HFF-Myc (cell line): ENCODE measurements around the gene RGS6.

Source experiments
- DNase-seq: peaks from one replicate; pipeline ENCODE4 v3.0.0-alpha.2; 2011; ENCODE audit warnings: low read depth; ENCODE audit errors: extremely low read depth
- H3K4me3 ChIP-seq: replicated peaks from 2 replicates; pipeline ENCODE4 v1.5.1; 2011; ENCODE audit warnings: low read depth, mild to moderate bottlenecking, control low read depth, low read length
- TF ChIP-seq, protein P1 (sequence below): IDR thresholded peaks from 2 replicates; pipeline ENCODE4 v1.5.1; 2012; ENCODE audit warnings: mild to moderate bottlenecking, low read depth, low read length, control low read depth; ENCODE audit errors: missing control alignments

RGS6 gene

GRCh38 chr14:72275242-72275641 is 343.0 kb downstream of the RGS6 start:
- no peak for DNase-seq
- no peak overlapping the region for H3K4me3 ChIP-seq
- TF ChIP-seq, protein P1, sequence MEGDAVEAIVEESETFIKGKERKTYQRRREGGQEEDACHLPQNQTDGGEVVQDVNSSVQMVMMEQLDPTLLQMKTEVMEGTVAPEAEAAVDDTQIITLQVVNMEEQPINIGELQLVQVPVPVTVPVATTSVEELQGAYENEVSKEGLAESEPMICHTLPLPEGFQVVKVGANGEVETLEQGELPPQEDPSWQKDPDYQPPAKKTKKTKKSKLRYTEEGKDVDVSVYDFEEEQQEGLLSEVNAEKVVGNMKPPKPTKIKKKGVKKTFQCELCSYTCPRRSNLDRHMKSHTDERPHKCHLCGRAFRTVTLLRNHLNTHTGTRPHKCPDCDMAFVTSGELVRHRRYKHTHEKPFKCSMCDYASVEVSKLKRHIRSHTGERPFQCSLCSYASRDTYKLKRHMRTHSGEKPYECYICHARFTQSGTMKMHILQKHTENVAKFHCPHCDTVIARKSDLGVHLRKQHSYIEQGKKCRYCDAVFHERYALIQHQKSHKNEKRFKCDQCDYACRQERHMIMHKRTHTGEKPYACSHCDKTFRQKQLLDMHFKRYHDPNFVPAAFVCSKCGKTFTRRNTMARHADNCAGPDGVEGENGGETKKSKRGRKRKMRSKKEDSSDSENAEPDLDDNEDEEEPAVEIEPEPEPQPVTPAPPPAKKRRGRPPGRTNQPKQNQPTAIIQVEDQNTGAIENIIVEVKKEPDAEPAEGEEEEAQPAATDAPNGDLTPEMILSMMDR: no peak

DNA sequence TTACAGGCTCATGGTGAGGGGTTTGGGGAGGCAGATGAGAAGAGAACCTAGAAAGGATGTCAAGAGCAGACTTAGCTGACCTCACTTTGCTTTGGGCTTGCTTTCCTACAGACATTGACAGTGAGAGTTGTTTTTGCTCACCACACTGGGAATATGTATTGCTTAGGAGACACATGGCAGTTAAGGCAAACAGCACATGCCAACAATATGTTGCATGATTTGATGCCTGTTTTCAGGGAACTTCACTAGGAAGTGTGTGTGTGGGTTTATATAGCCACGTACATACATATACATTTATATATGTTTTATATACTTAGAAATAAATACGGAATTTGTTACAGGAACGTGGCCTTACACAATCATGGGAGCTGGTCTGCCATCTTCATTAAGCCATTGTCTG is 346.1 kb downstream of the RGS6 start:
- no peak for DNase-seq
- TF ChIP-seq, protein P1: no peak
- H3K4me3 ChIP-seq: no peak overlapping the region

- TF ChIP-seq, protein P1: no peak
- no peak for DNase-seq
- H3K4me3 ChIP-seq: no peak overlapping the region
These were observed 351.9 kb downstream of the RGS6 start for GRCh38 chr14:72284176-72284575.

DNA sequence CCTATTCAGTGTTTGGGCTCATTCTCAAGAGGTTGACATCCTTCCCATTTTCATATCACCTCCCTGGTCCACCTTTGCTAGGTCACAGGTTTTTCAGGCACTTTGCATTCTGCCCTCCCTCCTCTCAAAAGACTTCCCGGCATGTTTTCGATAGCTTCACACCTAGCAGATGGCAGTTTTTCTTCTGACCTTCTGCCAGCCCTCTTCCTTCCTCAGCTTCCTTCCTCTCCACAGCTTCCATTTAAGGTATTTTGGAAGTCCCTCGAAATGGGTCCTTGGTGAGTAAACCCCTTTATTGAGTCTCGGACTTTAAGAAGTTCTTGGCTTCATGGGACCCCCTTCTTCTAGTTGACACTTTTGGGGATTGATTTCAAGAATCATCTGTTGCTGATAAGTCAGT is 358.0 kb downstream of the RGS6 start:
- H3K4me3 ChIP-seq: no peak overlapping the region
- TF ChIP-seq, protein P1: no peak
- no peak for DNase-seq

GRCh38 chr14:72291908-72292688 is 359.9 kb downstream of the RGS6 start:
- DNase-seq: peak; percentile 1
- no peak overlapping the region for H3K4me3 ChIP-seq
- TF ChIP-seq, protein P1: peak; percentile 68

DNA sequence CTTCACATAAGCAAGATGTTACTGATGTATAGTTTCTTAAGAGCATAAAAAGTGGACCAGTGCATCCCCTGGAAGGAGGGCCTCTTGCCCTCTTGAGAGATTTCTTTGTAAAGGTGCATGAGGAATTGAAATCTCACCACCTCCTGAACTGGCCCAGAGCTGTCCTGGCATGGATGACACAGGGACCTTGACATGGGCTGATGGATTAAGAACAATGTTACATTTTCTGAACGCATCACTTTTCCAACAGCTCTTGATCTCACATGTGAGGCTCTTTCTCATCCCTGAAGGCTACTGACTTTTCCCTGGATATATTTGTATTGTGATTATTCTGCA is 360.4 kb downstream of the RGS6 start:
- TF ChIP-seq, protein P1: no peak
- no peak overlapping the region for H3K4me3 ChIP-seq
- no peak for DNase-seq

DNA sequence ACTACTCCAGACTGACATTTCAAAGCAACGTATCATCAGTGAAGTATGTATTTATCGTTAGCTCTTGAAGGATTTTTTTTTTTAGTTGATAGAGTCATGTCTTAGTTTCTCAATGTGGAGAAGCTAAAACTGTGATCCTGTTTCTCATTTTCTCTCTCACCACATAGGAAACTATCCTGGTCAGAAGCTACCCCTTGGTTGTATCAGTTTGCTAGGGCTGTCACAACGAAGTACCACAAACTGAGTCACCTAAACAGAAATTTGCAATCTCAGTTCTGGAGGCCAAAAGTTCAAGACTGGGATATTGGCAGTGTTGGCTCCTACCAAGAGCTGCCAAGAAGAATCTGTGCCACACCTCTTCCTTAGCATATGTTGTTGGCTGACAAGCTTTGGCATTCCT is 369.1 kb downstream of the RGS6 start:
- no peak overlapping the region for H3K4me3 ChIP-seq
- DNase-seq: no peak
- TF ChIP-seq, protein P1: no peak
